Vagina (tissue), 2 donors: ENCODE results near the gene FAM20A.

Source experiments
- CTCF ChIP-seq, 3 experiments: fragments of 450-650 bp in 2 of 3; fragments of 200-600 bp in 1 of 3; sonication (generic) in 1 of 3; IDR thresholded peaks; one replicate each; pipeline ENCODE4 v1.5.1; 2017 to 2019; ENCODE audit warnings: antibody characterized with exemption in 3 of 3, mild to moderate bottlenecking in 2 of 3, moderate library complexity in 2 of 3
- POLR2A ChIP-seq, 2 donors: fragments of 450-650 bp; IDR thresholded peaks; one replicate each; pipeline ENCODE4 v1.6.1; 2017; ENCODE audit warnings: antibody characterized with exemption in 2 of 2, mild to moderate bottlenecking in 2 of 2, moderate library complexity in 2 of 2
- POLR2AphosphoS5 ChIP-seq, 2 donors: sonication (generic); formaldehyde crosslinking; IDR thresholded peaks; one replicate each; pipeline ENCODE4 v1.9.0; 2017; ENCODE audit warnings: antibody characterized with exemption in 2 of 2, mild to moderate bottlenecking in 2 of 2, low read depth in 1 of 2; ENCODE audit not compliant: insufficient read depth in 1 of 2

- no peak for TF ChIP-seq CTCF (IDR thresholded peaks at IDR 0.05)
- no peak for TF ChIP-seq POLR2A (IDR thresholded peaks at IDR 0.05)
- no peak for TF ChIP-seq POLR2AphosphoS5 (IDR thresholded peaks at IDR 0.05; ENCODE audit: insufficient read depth in 1 of 2, low read depth in 1 of 2)
These were observed 1.9 kb upstream of the FAM20A start for GRCh38 chr17:68603027-68603426.
